BJ (cell line): ENCODE results near the gene DUSP8. TPM values are rescaled to one million over a fixed set of nuclear protein-coding genes. Genes with fewer than 3 reads are reported as not detected.
A peak's percentile ranks its signal among the peaks of the same experiment; 100 is the strongest.

Experiments used
- CTCF ChIA-PET: fragments of 350-600 bp; formaldehyde crosslinking; extraction: SDS; loops from one replicate; lab custom pipeline; 2021; ENCODE audit warnings: antibody characterized with exemption, inconsistent platforms; lab: Yijun Ruan, JAX
- POLR2A ChIA-PET: fragments of 300-600 bp; sonication (Branson Sonifier 250); formaldehyde crosslinking; extraction: SDS; loops from one replicate; lab custom pipeline; 2021; ENCODE audit warnings: antibody characterized with exemption; lab: Charles Lee
- DNase-seq: peaks from one replicate; pipeline ENCODE4 v3.0.0-alpha.2; 2011; ENCODE audit warnings: low read depth
- H3K27me3 ChIP-seq: 2 replicates; pipeline ENCODE4 v1.6.0; 2011; ENCODE audit warnings: low read length; ENCODE audit not compliant: control insufficient read depth, insufficient read depth
- H3K36me3 ChIP-seq: 2 replicates; pipeline ENCODE4 v1.5.1; 2011; ENCODE audit warnings: low read length; ENCODE audit not compliant: control insufficient read depth, insufficient read depth
- H3K4me3 ChIP-seq: 2 replicates; pipeline ENCODE4 v1.5.1; 2011; ENCODE audit warnings: low read depth, mild to moderate bottlenecking, control low read depth, low read length
- CTCF ChIP-seq: IDR thresholded peaks from 2 replicates; pipeline ENCODE4 v1.5.1; 2011; ENCODE audit warnings: low read depth, mild to moderate bottlenecking, control low read depth, inconsistent platforms, low read length, moderate library complexity; ENCODE audit not compliant: insufficient read depth
- polyA plus RNA-seq: library from polyadenylated mRNA; depleted of rRNA; stranded (reverse); fragments of >200 nt; gene quantifications from 2 replicates; pipeline ENCODE4 v1.2.3, GENCODE V29; 2011

DUSP8 gene
- polyA plus RNA-seq, 1 experiment: 3.4 TPM

GRCh38 chr11:1532606-1533341 lies 39.3 kb downstream of the DUSP8 start:
- CTCF ChIA-PET: interaction anchor here (1.2 to 2.3 kb wide), 3 partner anchors 12 to 269 kb away, joined by 3 to 8 read pairs (median 3); no protein-coding TSS in a partner anchor
- POLR2A ChIA-PET: no interaction called here
- TF ChIP-seq CTCF: no peak
- no peak for DNase-seq
- peaks cover 3% of the 10 kb centered on the region; the same call in 1 of the 2 replicates for H3K36me3 ChIP-seq
- H3K4me3 ChIP-seq: no peak overlapping the region
- no peaks in the 10 kb centered on the region for H3K27me3 ChIP-seq

DNA sequence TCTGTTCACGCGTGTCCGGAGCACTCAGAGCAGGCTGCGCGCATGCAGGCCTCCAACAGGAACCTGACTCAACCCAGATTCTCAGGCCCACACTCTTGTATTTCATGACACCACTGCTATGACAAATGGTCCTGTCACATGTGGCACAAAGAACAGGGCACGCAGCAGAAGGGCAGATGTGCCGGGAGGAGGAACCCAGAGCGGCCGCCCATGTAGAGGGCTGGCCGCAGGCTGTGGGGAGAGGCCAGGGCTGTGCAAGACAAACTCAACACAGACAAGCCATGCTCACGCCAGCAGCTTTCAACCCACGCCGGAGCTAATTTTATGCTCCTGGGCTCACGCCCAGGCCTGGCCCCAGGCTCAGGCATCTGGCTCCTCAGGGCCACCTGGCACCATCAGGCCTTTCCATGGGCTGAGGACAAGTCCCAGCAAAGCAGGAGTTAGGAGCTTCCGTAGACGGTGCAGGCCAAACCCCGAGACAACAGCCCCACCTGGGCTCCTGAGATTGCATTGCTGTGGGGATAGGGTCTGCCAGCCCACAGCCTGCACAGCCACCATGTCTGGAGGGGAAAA lies 40.0 kb downstream of the DUSP8 start:
- ChIA-PET CTCF (interaction anchor here (0.7 to 2.3 kb wide), 5 partner anchors 12 to 319 kb away, joined by 3 to 8 read pairs (median 3); no protein-coding TSS in a partner anchor), POLR2A (no interaction called here)
- DNase-seq: peak; percentile 65
- TF ChIP-seq CTCF: no peak
- H3K27me3 ChIP-seq: no peaks in the 10 kb centered on the region
- no peak overlapping the region for H3K4me3 ChIP-seq
- H3K36me3 ChIP-seq: peaks cover 3% of the 10 kb centered on the region; the same call in 1 of the 2 replicates

- Histone ChIP-seq H3K4me3 (no peak overlapping the region), H3K36me3 (peaks cover 3% of the 10 kb centered on the region; the same call in 1 of the 2 replicates), H3K27me3 (no peaks in the 10 kb centered on the region)
- no peak for DNase-seq
- ChIA-PET POLR2A (no interaction called here), CTCF (interaction anchor here (0.7 to 2.3 kb wide), 5 partner anchors 13 to 318 kb away, joined by 3 to 8 read pairs (median 3); no protein-coding TSS in a partner anchor)
- no peak for TF ChIP-seq CTCF
These were observed 40.5 kb downstream of the DUSP8 start for GRCh38 chr11:1531449-1532013.

GRCh38 chr11:1530686-1531448 lies 41.2 kb downstream of the DUSP8 start:
- DNase-seq: no peak
- CTCF ChIA-PET: interaction anchor here (0.7 to 2.3 kb wide), 4 partner anchors 14 to 318 kb away, joined by 3 to 8 read pairs (median 4); no protein-coding TSS in a partner anchor

More at GRCh38 chr11:1530686-1531448, 41.2 kb downstream of the DUSP8 start:
- TF ChIP-seq CTCF: no peak
- POLR2A ChIA-PET: no interaction called here
- Histone ChIP-seq H3K36me3 (peaks cover 3% of the 10 kb centered on the region; the same call in 1 of the 2 replicates), H3K4me3 (no peak overlapping the region), H3K27me3 (no peaks in the 10 kb centered on the region)
